Pons (tissue), 1 donor: ENCODE measurements around the gene COX6A2.

Experiments
- DNase-seq: peaks from one replicate; pipeline ENCODE4 v3.0.0-alpha.2; 2016; ENCODE audit warnings: low spot score

Gene COX6A2

DNA sequence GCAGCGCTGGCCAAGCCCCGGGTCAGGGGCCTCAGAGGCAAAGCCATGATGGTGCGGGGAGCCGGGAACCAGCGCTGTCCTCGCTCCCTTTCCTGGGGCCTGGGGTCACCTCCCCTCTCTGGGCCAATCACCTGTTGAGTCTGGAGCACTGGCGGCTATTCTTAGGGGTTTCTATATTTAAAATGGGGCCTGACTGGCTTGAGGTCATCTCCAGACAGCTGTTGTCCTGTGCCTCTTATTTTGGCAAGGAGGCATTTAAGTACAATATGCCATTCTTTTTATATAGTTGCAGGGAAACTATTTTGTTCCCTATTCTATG is at the start of gene COX6A2:
TSS of gene COX6A2 (minus strand) at position 82 of the 319 bp plus-strand sequence. CDS start at position 47, 35 bp downstream.
- no peak for DNase-seq

DNA sequence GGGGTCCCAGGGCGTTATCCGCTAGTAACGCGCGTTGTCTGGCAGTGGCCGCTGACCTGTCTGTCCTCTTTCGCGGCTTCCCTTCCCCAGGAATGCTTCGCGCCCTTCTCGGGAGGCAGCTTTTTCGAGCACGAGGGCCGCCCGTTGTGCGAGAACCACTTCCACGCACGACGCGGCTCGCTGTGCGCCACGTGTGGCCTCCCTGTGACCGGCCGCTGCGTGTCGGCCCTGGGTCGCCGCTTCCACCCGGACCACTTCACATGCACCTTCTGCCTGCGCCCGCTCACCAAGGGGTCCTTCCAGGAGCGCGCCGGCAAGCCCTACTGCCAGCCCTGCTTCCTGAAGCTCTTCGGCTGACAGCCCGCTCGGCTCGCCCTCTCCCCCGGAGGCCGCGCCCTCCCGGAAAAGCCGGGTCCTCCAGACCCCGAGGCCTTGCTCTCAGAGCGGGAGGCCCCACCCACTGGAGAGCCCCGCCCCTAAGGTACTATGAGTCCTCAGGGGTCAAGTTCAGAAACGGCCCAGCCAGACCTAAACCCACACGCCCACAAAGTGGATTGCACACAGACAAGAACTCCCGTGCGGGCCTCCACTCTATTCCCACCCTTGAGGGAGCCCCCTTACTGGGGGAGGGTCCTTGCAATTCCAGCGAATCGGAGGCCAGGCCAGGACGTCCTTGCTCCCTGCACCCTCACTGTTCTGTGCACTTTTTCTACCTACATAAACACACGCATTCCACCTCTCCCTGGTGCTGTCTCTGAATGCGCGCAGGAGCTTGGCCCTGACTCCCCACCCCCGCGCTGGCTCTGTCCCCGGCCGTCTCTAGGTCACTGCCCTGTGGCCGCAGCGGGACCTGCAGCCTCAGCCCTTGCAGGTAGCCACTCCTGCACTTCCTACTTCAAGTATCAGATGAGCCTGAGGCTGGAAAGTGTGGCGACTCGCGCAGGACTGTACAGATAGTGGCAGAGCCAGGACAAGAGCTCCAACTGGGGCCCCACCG is 49.4 kb upstream of the COX6A2 start:
- DNase-seq: no peak

DNA sequence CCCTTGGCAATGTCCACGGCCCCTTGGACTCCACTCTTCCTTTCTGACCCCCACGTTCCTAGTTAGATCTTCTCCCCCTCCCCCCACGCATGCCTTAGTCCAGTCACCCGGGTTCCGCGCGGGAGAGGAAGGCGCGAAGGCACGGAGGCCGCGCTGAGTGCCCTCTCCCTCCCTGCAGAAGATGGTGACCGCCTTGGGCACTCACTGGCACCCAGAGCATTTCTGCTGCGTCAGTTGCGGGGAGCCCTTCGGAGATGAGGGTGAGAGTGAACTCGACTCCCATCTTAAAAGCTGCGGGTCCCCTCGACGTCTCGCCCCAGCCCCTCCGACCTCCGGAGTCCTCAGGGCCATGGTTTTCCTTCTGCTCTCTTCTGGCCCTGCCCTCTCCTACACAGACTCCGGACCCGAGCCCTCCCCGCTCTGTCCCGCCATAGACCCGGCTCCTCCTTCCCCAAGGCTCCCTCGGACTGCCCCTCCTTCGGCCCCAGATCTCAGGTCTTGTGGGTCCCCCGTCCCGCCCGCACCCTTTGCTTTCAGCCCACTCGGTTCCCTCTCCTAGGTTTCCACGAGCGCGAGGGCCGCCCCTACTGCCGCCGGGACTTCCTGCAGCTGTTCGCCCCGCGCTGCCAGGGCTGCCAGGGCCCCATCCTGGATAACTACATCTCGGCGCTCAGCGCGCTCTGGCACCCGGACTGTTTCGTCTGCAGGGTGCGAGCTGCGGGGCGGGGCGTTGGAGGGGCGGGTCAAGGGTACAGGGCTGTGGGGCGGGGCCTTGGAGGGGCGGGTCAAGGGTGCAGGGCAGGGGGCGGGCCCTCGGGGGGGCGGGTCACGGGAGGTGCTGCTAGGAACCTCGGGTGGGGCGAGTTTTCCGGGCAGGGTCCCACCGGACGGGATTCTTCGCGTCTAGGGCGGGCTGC is 48.4 kb upstream of the COX6A2 start:
- DNase-seq: no peak

DNA sequence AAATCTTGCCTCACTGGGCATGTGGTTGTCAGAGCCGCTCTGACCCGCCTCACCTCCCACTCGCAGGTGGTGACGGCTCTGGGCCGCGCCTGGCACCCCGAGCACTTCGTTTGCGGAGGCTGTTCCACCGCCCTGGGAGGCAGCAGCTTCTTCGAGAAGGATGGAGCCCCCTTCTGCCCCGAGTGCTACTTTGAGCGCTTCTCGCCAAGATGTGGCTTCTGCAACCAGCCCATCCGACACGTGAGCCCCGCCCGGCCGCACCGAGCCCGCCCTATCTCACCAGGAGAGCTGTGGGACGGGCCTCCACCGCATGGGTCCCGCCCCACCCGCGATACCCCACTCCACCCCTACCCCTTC is 47.8 kb upstream of the COX6A2 start:
- no peak for DNase-seq

DNA sequence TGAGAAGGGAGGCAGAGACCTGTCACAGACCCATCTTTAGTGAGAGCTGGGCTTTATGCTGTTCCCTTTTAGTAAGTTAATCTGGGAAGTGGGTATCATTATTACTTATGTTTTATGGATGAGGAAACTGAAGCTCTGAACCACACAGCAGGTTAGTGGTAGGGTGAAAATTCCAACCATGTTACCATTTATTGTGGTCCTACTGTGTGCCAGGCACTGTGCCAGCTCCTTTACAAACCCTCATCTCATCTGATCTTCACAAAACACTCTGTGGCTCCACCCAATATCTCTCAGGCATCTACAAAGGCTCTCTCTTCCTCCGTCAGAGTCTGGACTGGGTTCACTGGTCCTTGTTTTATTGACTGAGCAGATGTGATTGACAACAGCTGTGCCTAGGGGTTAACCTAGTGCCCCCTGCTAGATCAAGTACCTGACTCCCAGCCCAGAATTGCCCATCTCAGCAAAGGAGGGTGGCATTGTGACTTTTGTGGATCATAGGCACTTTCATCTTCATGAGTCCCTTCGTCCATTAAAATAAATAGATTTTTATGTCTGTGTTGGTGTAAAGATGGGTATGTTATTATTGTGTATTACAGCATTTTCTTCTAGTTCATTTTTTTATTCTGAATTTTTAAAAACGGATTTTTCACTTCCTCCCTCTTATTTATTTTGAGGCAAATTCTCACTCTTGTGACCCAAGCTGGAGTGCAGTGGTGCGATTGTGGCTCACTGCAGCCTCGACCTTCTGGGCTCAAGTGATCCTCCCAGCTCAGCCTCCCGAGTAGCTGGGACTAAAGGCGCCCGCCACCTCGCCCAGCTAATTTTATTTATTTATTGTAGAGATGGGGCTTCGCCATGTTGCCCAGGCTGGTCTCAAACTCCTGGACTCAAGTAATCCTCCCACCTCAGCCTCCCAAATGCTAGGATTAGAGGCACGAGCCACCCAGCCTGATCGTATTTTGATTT is 46.9 kb upstream of the COX6A2 start:
- no peak for DNase-seq

DNA sequence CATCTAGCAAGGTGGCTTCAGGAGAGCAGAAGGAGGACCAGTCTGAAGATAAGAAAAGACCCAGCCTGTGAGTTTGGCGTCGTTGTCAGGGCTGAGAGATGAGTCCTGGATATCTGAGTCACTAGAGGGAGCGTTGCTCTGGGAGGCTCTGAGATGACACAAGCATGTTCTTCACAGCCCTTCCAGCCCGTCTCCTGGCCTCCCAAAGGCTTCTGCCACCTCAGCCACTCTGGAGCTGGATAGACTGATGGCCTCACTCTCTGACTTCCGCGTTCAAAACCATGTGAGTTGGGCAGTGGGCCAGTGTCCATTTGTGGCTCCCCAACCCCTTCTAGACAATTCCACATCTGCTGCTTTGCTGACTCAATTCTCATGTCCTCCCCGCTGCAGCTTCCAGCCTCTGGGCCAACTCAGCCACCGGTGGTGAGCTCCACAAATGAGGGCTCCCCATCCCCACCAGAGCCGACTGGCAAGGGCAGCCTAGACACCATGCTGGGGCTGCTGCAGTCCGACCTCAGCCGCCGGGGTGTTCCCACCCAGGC is 46.1 kb upstream of the COX6A2 start:
- no peak for DNase-seq

DNA sequence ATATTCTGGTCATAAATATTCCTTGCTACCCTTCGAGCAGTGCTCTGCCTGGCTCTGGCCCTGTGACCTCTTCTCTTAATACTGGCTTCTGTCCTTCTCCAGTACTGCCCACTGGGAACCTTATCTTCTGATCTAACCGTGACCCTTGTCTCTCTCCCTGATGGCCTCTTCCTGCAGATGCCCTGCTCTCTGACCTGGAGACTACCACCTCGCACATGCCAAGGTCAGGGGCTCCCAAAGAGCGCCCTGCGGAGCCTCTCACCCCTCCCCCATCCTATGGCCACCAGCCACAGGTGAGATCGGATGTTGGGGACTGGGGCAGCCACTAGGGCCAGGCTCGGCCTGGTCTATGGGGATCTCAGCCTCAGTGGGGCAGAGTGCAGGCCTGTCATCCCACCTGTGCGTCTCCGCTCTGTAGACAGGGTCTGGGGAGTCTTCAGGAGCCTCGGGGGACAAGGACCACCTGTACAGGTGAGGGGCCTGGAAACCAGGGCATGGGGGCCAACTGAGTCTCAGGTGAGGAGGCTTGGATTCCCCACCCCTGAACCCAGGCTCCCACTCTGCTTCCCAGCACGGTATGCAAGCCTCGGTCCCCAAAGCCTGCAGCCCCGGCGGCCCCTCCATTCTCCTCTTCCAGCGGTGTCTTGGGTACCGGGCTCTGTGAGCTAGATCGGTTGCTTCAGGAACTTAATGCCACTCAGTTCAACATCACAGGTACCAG is 45.3 kb upstream of the COX6A2 start:
- DNase-seq: no peak

DNA sequence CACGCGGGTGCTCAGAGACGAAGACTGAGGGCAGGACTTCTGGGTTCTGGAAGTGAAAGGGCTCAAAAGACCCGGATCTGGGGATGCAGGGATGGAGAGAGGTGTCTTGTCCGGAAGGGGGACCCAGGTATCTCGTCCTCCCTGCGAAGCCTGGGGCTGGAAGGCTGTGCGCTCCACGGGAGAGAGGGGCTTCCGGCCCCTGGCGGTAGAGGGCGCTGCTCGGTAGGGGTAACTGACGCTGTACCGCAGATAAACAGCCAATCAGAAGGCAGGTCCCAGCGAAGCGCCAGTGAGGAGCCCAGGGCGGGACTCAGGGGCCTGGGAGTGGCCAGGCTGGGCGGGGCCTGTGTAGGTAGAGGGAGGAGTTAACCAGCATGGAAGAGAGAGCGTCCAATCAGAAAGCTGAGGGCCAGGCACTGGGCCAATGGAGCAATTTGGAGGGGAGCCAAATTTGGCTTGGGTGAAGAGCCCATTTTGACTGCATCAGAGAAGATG is 44.6 kb upstream of the COX6A2 start:
- DNase-seq: no peak

DNA sequence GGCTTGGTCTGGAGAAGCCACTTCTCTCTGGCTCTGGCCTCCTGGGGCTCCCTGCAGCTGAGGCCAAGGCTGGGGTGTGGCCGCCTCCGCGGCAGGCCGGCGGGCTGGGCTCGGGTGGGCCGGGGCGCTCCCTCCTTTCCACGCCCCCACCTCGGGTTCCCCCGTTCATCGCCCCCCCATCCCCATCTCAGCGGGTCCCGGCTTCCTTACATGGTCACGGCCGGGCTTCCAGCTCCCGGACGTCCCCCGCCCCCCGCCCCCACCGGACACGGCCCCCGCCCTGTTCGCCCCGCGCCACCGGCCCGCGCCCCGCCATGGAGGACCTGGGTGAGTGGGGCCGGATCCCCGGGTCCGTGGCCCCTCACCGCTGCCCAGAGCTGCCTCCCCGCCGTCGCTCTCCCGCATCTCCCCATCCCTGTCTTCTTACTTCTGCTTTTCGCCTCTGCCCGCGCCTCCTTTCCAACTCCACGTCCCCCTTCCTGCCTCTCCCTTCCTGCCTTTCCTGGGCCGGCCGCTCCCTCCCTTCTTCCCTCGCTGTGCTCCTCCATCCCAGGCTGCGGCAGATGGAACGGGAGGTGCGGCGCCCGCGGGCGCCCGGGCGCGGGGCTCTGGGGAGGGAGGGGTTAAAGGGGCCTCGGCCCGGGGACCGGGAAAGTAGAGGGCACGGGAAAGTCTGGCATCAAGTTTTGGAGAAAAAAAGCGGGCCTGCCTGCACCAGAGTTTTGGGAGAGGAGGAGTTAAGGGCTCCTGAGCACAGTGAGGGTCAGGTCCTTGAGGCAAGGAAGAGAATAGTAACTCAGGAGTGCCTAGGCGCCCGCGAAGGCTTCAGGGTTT is 43.9 kb upstream of the COX6A2 start, which contains the start of gene TGFB1I1:
TSS of gene TGFB1I1 (plus strand) at position 278 of the 834 bp plus-strand sequence. CDS start at position 315, 37 bp downstream.
- DNase-seq: no peak

DNA sequence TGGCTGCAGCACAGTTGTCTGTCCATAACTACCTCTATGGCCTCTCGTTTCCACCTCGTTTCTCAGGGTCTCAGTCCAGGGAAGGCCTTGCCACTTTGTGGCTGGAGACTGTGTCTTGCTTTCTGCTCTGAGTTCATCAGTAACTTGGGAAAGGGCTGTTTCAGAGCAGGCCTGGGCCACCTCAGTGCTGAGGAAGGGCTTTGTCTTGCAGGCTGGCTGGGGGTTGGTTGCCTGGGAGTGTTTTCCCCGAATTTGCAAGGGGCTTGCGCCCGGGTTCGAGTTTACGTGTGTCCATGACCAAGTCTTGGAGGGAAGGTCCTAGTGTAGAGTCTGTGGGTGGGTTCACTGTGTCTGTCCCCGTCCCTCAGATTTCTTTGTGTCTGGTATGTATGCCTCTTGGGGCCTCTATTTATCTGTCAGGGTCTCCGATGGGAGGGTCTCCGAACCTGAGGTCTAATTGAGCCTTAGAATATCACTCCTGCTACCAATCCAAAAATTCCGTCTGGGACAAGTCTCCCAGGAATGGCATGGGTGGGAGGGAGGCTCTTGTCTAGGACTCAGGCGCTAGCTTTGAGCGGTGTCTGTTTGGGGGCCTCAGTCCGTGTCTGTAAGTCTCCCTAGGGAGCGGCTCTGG is 43.2 kb upstream of the COX6A2 start:
- DNase-seq: no peak

DNA sequence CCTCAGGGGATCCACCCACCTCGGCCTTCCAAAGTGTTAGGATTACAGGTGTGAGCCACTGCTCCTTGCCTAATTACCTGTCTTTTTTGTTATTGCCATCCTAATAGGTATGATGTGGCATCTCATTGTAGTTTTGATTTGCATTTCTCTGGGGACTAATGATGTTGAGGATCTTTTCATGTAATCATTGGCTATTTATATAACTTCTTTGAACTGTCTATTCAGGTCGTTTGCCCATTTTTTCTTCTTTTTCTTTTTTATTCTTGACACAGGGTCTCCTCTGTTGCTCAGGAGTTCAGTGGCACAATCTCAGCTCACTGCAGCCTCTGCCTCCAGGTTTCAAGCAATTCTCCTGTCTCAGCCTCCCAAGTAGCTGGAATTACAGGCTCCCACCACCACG is 42.5 kb upstream of the COX6A2 start:
- no peak for DNase-seq

DNA sequence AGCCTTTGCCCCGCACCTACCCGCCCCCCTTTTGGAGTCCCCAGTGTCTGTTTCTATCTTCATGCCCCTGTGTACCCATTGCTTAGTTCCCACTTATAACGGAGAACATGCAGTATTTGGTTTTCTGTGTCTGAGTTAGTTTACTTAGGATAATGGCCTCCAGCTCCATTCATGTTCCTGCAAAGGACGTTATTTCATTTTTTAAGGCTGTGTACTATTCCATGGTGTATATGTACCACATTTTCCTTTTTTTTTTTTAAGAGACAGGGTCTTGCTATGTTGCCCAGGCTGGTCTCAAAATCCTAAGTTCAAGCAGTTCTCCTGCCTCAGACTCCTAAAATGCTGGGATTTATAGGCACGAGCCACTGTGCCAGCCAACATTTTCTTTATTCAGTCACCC is 39.7 kb upstream of the COX6A2 start:
- no peak for DNase-seq

DNA sequence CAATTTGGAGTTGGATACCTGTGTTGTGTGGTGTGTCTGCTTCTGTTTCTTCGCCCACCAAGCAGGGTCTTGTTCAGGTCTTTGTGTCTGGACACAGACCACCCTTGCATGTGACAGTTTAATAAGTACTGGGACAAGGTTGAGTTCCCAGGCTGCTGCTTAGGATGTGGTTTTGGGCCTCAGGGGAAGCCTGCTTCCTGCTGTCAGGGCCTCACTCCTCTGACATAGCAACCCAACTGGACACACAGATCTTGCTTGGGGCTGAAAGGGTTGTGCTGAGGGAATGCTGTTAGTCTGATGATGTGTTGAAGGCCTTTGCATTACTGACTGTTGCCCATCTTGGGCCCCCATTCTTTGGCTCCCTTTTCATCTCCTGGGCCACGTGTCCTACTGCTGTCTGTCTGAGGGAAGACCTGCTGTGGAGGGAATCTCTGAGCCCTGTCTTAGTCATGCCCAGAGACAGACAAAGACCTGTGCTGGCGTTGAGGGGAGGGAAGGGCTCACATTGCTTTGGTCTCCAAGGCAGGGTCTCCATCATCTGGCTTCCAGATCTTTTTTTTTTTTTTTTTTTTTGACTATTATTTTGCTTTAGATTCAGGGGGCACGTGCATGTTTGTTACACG is 39.1 kb upstream of the COX6A2 start:
- DNase-seq: no peak

DNA sequence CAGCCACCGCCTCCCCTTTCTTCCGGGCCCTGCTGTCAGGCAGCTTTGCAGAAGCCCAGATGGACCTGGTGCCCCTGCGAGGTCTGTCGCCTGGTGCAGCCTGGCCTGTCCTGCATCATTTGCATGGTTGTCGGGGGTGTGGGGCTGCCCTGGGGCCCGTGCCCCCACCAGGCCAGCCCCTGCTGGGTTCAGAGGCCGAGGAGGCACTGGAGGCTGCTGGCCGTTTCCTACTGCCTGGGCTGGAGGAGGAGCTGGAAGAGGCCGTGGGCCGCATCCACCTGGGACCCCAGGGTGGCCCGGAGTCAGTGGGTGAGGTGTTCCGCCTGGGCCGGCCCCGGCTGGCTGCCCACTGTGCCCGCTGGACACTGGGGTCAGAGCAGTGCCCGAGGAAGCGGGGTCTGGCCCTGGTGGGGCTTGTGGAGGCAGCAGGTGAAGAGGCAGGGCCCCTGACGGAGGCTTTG is 38.3 kb upstream of the COX6A2 start:
- no peak for DNase-seq

DNA sequence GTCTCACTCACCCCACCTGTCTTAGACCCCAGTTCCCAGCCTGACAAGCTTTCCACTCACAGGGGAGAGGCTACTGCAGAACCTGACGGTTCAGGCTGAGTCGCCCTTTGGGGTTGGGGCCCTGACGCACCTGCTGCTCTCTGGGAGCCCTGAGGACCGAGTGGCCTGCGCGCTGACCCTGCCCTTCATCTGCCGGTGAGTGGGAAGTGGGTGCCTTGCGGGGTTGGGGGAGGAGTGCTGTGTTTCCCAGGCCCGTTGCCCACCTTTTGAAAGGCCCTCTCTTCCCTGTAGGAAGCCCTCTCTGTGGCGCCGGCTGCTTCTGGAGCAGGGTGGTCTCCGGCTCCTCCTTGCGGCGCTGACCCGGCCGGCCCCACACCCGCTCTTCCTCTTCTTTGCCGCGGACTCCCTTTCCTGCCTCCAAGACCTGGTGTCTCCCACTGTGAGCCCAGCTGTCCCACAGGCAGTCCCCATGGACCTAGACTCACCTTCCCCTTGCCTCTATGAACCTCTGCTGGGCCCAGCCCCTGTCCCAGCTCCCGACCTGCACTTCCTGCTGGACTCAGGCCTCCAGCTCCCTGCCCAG is 37.7 kb upstream of the COX6A2 start:
- no peak for DNase-seq

DNA sequence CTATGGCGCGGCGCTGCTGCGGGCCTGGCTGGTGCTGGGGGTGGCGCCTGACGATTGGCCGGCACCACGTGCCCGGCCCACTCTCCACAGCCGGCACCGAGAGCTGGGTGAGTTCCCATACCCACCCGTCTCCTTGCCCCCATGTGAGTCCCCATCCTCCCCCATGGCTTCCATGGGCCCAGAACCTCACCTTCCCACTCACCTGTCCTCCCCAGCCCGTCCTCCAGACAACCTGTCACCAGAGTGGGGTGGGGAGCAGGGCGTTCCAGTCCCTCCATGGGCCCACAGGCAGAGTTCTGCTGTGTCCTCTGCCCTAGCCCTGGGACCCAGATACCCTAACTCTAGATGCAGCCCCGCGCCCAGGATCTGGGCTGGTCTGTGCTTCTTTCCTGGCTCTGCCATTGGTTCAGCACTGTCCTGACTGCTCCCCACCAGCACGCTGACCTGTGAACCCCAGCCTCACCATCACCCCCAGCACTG is 36.7 kb upstream of the COX6A2 start:
- no peak for DNase-seq

DNA sequence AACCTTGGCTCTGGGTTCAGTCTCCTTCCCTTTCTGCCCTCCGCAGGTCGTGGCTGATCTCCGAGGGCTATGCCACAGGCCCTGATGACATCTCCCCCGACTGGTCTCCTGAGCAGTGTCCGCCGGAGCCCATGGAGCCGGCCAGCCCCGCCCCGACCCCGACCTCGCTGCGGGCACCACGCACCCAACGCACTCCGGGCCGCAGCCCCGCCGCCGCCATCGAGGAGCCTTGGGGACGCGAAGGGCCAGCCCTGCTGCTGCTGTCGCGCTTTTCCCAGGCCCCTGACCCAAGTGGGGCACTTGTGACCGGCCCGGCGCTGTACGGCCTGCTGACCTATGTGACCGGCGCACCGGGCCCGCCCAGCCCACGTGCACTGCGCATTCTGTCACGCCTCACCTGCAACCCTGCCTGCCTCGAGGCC is 36.2 kb upstream of the COX6A2 start:
- DNase-seq: no peak
